Uterus (tissue), 4 donors: ENCODE measurements around the gene NOS1. TPM values are rescaled to one million over a fixed set of nuclear protein-coding genes. Genes with fewer than 3 reads are reported as not detected.

Experiments
- DNase-seq, 2 donors: peaks; one replicate each; pipeline ENCODE4 v3.0.0-alpha.2; 2019 to 2020
- H3K27ac ChIP-seq, 2 donors: fragments of 200-600 bp; sonication (generic); 1 replicate in 1 of 2; 2 replicates in 1 of 2; pipeline ENCODE4 v1.5.1; 2016 to 2018
- H3K27me3 ChIP-seq, 2 donors: fragments of 200-600 bp; sonication (generic); one replicate each; pipeline ENCODE4 v1.5.1; 2018 to 2019; ENCODE audit warnings: control low read depth in 1 of 2
- H3K36me3 ChIP-seq, 2 donors: fragments of 200-600 bp; sonication (generic); one replicate each; pipeline ENCODE4 v1.5.1; 2019; ENCODE audit warnings: control low read depth in 1 of 2
- H3K4me1 ChIP-seq, 2 donors: fragments of 200-600 bp; sonication (generic); one replicate each; pipeline ENCODE4 v1.5.1; 2018 to 2019; ENCODE audit warnings: control low read depth in 1 of 2
- H3K4me3 ChIP-seq, 2 donors: fragments of 200-600 bp; sonication (generic); 1 replicate in 1 of 2; 2 replicates in 1 of 2; pipeline ENCODE4 v1.5.1; 2018 to 2019; ENCODE audit warnings: mild to moderate bottlenecking in 1 of 2
- H3K9me3 ChIP-seq, 2 donors: fragments of 200-600 bp; sonication (generic); one replicate each; pipeline ENCODE4 v1.5.1; 2019; ENCODE audit warnings: control low read depth in 1 of 2
- CTCF ChIP-seq, 4 experiments: fragments of 200-600 bp in 2 of 4; fragments of 450-650 bp in 2 of 4; sonication (generic) in 2 of 4; IDR thresholded peaks; one replicate each; pipeline ENCODE4 v1.5.1; 2016 to 2019; ENCODE audit warnings: antibody characterized with exemption in 4 of 4, mild to moderate bottlenecking in 2 of 4, moderate library complexity in 1 of 4
- POLR2A ChIP-seq, 2 donors: fragments of 450-650 bp; IDR thresholded peaks; one replicate each; pipeline ENCODE4 v1.6.1; 2016; ENCODE audit warnings: antibody characterized with exemption in 2 of 2, mild to moderate bottlenecking in 1 of 2, moderate library complexity in 1 of 2
- intact Hi-C: fragments of 100-400 bp; cut with DNase I; formaldehyde crosslinking; loops from one replicate; pipeline ENCODE4 v1.15.1; 2023; ENCODE audit warnings: low total_unique reads
- total RNA-seq, 4 donors: library from RNA; depleted of rRNA in 3 of 4; stranded (reverse); fragments of >200 nt in 3 of 4; gene quantifications; one replicate each; pipeline versions ENCODE4 v1.1.0 to v1.2.4, GENCODE V29; 2014 to 2023
- donor health status: DM: yes; HTN: yes; CAD: no.

The NOS1 gene
- total RNA-seq, 4 donors from 2014 or later, result 0.59 to 2.2 (median 1.1) TPM; not detected in 1

DNA sequence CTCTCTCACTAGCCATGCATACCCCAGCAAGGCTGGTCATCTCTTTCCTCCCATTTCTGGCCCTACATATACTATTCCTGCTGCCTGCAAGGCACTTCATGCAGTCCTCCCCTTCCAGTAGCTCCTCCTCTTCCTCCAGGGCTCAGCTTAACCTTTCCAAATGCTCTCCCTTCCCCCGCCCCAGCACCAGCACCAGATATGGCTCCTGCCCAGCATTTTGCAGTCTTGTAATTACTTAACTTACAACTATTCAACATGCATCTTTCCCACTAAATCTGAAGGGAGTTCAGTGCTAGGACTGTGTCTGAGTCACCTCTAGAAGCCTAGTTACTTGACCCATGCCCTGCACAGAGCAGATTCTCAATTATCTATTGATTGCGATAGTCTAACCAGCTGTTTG, 169.4 kb downstream of the NOS1 start:
- no peaks in the 10 kb centered on the region for H3K4me1 ChIP-seq
- H3K27me3 ChIP-seq, result no peaks in the 10 kb centered on the region
- no peak for DNase-seq
- H3K9me3 ChIP-seq, result no peaks in the 10 kb centered on the region
- no peak overlapping the region for H3K4me3 ChIP-seq
- H3K27ac ChIP-seq, result no peak overlapping the region
- no peaks in the 10 kb centered on the region for H3K36me3 ChIP-seq
- TF ChIP-seq POLR2A (IDR thresholded peaks at IDR 0.05) (no peak), CTCF (IDR thresholded peaks at IDR 0.05) (no peak)
- intact Hi-C loops, result no loop called here

DNA sequence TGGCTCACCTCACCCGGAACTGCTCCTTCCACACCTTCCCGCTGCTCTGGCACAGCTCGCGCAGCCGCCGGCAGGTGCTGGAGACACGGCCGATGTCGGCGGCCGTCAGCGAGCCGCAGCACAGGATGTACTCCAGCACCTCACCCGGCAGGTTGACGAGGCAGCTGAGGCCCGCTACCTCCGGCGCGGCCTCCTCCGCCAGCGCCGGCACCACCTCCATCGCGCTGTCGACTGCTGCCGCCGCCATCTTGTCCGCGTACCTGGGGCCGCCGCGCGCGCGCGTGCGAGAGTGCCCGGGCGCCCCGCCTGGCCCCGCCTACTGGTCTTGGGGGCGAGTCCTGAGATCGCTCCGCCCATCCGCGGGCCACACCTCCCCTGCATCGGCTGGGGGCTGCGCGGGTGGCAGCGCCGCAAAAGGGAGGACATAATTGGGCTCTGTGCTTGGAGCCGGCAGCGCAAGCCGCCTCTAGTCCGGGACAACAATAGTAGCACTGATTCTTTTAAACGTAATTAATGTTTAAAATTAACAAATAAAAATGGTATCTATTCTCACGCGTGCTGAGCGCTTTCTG, 171.1 kb downstream of the NOS1 start, which contains the start of gene FBXO21:
FBXO21 (minus strand) TSS at position 261 of the 572 bp plus-strand sequence; CDS start at position 247, 14 bp downstream.
- peak; percentile 93 to 96 for TF ChIP-seq POLR2A (IDR thresholded peaks at IDR 0.05)
- no peak for TF ChIP-seq CTCF (IDR thresholded peaks at IDR 0.05)
- Histone ChIP-seq H3K9me3 (no peaks in the 10 kb centered on the region), H3K27ac (peak within 1 kb of the TSS; percentile 75 to 87), H3K36me3 (no peaks in the 10 kb centered on the region), H3K4me3 (peak within 1 kb of the TSS; percentile 74 to 96), H3K27me3 (no peaks in the 10 kb centered on the region), H3K4me1 (no peaks in the 10 kb centered on the region)
- intact Hi-C loops, result no loop called here
- peak; percentile 90 to 93 for DNase-seq

DNA sequence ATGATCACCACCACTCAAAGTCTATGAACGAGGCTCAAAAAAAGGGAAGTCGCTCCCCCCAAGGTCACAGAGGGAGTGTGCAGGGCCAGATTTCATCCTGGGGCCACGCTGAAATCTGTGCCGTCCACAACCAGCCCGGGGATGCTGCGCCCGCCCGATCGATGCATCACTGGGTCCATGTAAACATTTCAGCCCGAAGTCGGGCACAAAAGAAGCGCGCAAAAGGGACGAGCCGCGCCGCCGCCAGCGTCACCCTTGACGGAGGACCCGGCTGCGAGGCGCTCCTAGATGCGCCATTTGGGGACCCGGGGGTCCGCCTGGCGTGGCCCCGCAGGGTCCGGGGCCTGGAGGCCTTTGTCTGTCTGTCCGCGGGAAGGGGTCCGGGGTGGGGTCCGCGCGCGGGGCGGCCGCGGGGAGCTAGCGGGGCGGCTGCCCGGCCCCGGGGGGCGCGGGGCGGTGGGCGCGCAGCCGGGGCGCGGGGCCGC, 171.7 kb downstream of the NOS1 start:
- Histone ChIP-seq H3K36me3 (no peaks in the 10 kb centered on the region), H3K4me3 (peak overlapping the region; percentile 74 to 96), H3K9me3 (no peaks in the 10 kb centered on the region), H3K4me1 (no peaks in the 10 kb centered on the region), H3K27me3 (no peaks in the 10 kb centered on the region), H3K27ac (peak overlapping the region; percentile 75 to 87)
- intact Hi-C loops, result no loop called here
- TF ChIP-seq CTCF (IDR thresholded peaks at IDR 0.05), result no peak
- TF ChIP-seq POLR2A (IDR thresholded peaks at IDR 0.05), result no peak
- DNase-seq, result peak; percentile 25 to 28

DNA sequence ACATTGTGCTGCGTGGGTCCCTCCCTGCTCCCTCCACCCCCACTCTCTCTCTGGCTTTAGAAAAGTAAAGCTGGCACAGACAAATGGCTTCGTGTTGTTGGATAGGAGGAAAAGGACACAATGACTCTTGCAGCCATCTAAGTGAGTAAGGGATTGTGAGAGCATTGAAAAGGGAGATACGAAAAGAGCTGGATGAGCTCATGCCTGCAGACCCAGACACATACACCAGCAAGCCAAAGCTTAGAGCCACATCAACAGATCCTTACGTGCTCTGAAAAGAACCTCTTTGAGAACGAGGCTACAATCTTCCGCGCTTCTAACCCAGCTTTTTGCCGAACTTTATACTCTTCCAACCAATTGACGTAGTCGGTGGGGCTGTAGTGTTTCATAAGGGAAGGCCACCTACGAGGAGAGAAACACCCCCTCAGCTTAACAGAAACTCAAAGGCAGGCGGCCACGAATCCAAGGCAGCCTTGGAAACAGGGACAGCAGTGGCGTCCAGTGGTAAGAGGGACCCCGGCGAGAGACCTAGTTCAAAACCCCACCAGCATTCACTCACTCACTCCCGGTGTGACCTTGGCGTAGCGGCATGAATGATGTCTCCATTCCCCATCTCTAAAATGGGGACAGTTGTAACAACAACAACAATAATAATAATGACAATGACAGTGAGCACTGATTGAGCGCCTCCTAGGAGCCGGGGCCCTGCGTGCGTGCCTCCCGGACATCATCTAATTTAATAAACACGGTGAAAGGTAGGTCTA, 172.3 kb downstream of the NOS1 start:
- peak in 1 of 2 donors; percentile 18 for DNase-seq
- H3K36me3 ChIP-seq, result no peaks in the 10 kb centered on the region
- no peaks in the 10 kb centered on the region for H3K4me1 ChIP-seq

More for the DNA sequence above, 172.3 kb downstream of the NOS1 start:
- peak overlapping the region; percentile 75 to 87 for H3K27ac ChIP-seq
- H3K9me3 ChIP-seq, result no peaks in the 10 kb centered on the region
- H3K27me3 ChIP-seq, result no peaks in the 10 kb centered on the region
- intact Hi-C loops, result no loop called here
- H3K4me3 ChIP-seq, result peak overlapping the region; percentile 74 to 96
- TF ChIP-seq POLR2A (IDR thresholded peaks at IDR 0.05) (no peak), CTCF (IDR thresholded peaks at IDR 0.05) (no peak)
